ENCODE measurements around the gene TNS3.

GRCh38 chr7:47460251-47460989 is 121.5 kb downstream of the TNS3 start:
- no peak for TF ChIP-seq CTCF (IDR thresholded peaks at IDR 0.05)
- no peak for TF ChIP-seq EP300 (IDR thresholded peaks at IDR 0.05)
- no peak for TF ChIP-seq POLR2A (IDR thresholded peaks at IDR 0.05)
- TF ChIP-seq POLR2AphosphoS5 (IDR thresholded peaks at IDR 0.05): peak in 3 of 4 donors; percentile 7 to 35 (median 12)
